EL (cell line): ENCODE results near the gene SRP68.

ENCODE experiments used
- DNase-seq: peaks from one replicate; pipeline ENCODE4 v3.0.0-alpha.2; 2016

SRP68 gene

GRCh38 chr17:76040376-76040775 is 31.9 kb downstream of the SRP68 start:
- no peak for DNase-seq

GRCh38 chr17:76039121-76039520 is 33.2 kb downstream of the SRP68 start:
- DNase-seq: no peak

GRCh38 chr17:76038050-76038449 is 34.3 kb downstream of the SRP68 start:
- peak; percentile 32 for DNase-seq

- DNase-seq: no peak
Observed at GRCh38 chr17:76036497-76037261, 35.6 kb downstream of the SRP68 start.

- no peak for DNase-seq
Observed at GRCh38 chr17:76034428-76035350, 37.6 kb downstream of the SRP68 start.

- DNase-seq: no peak
Observed at GRCh38 chr17:76033139-76033538, 39.2 kb downstream of the SRP68 start.

GRCh38 chr17:76032780-76033108 is 39.6 kb downstream of the SRP68 start:
- no peak for DNase-seq

GRCh38 chr17:76032073-76032779 is 40.1 kb downstream of the SRP68 start:
- DNase-seq: no peak

GRCh38 chr17:76027159-76027839 is 45.0 kb downstream of the SRP68 start, which contains the start of gene EVPL:
Gene EVPL (minus strand): TSS chr17:76027306. CDS start chr17:76027198, 108 bp downstream.
- no peak for DNase-seq

- DNase-seq: no peak
Observed at GRCh38 chr17:76026714-76027158, 45.6 kb downstream of the SRP68 start.

GRCh38 chr17:76025294-76025693 is 47.0 kb downstream of the SRP68 start:
- DNase-seq: no peak

- DNase-seq: no peak
Observed at GRCh38 chr17:76024353-76024752, 48.0 kb downstream of the SRP68 start.

GRCh38 chr17:76023900-76024237 is 48.4 kb downstream of the SRP68 start:
- no peak for DNase-seq

GRCh38 chr17:76022973-76023899 is 49.1 kb downstream of the SRP68 start:
- DNase-seq: no peak

GRCh38 chr17:76022285-76022684 is 50.0 kb downstream of the SRP68 start:
- no peak for DNase-seq

GRCh38 chr17:76019833-76020467 is 52.4 kb downstream of the SRP68 start:
- no peak for DNase-seq

GRCh38 chr17:76018801-76019200 is 53.5 kb downstream of the SRP68 start:
- DNase-seq: no peak

GRCh38 chr17:76018340-76018680 is 54.0 kb downstream of the SRP68 start:
- DNase-seq: no peak

GRCh38 chr17:76017481-76018339 is 54.6 kb downstream of the SRP68 start:
- no peak for DNase-seq

- DNase-seq: no peak
Observed at GRCh38 chr17:76014925-76015261, 57.4 kb downstream of the SRP68 start.
